Testis (tissue), 3 donors: Measurements from ENCODE around the gene PTPRN2. TPM values are rescaled to one million over a fixed set of nuclear protein-coding genes. Genes with fewer than 3 reads are reported as not detected.
"Not testable (repeated sequence)": the region's sequence is repeated elsewhere in the genome, so short reads cannot be mapped to it uniquely, and the experiment has no call there.

ENCODE experiments used
- DNase-seq: peaks from one replicate; pipeline ENCODE4 v3.0.0-alpha.2; 2019
- H3K27ac ChIP-seq, 2 donors: fragments of 200-600 bp; sonication (generic); one replicate each; pipeline ENCODE4 v1.5.1; 2019
- H3K27me3 ChIP-seq: fragments of 200-600 bp; sonication (generic); one replicate; pipeline ENCODE4 v1.5.1; 2019
- H3K36me3 ChIP-seq: fragments of 200-600 bp; sonication (generic); one replicate; pipeline ENCODE4 v1.5.1; 2017; ENCODE audit warnings: low read depth; ENCODE audit errors: missing control alignments
- H3K4me1 ChIP-seq: fragments of 200-600 bp; sonication (generic); one replicate; pipeline ENCODE4 v1.5.1; 2019
- H3K4me3 ChIP-seq, 2 donors: fragments of 200-600 bp; sonication (generic); one replicate each; pipeline ENCODE4 v1.5.1; 2017 to 2019
- H3K9me3 ChIP-seq: fragments of 200-600 bp; sonication (generic); one replicate; pipeline ENCODE4 v1.5.1; 2017
- POLR2A ChIP-seq: fragments of 450-650 bp; IDR thresholded peaks from one replicate; pipeline ENCODE4 v1.6.1; 2017; ENCODE audit warnings: antibody characterized with exemption, mild to moderate bottlenecking, moderate library complexity
- WGBS, 2 donors: methylation state at CpG; one replicate each; pipeline ENCODE4 v1.1.5; 2018; 5-methylcytosine and 5-hydroxymethylcytosine counted together
- intact Hi-C: fragments of 100-400 bp; cut with DNase I; formaldehyde crosslinking; loops from one replicate; pipeline ENCODE4 v1.15.1; 2023; ENCODE audit warnings: low total_unique reads
- polyA plus RNA-seq: library from polyadenylated mRNA; stranded (reverse); fragments of 350-450 nt; fragmentation: Illumina TruSeq; extraction: RNeasy Lipid Tissue Mini Kit (QIAGEN cat#74804); gene quantifications from one replicate; pipeline ENCODE4 v1.2.3, GENCODE V29; 2014; ENCODE audit warnings: low read depth, low replicate concordance; ENCODE audit not compliant: insufficient read depth
- total RNA-seq, 2 donors: library from RNA; depleted of rRNA; stranded (reverse); fragments of >200 nt; gene quantifications; one replicate each; pipeline ENCODE4 v1.2.3, GENCODE V29; 2016
- TF ChIP-seq, protein P1 (sequence below), 3 experiments: fragments of 450-650 bp in 2 of 3; fragments of 200-600 bp in 1 of 3; sonication (generic) in 1 of 3; IDR thresholded peaks; one replicate each; pipeline ENCODE4 v1.5.1; 2016 to 2019; ENCODE audit warnings: antibody characterized with exemption in 3 of 3, mild to moderate bottlenecking in 2 of 3, moderate library complexity in 1 of 3

Gene PTPRN2
- total and polyA plus RNA-seq, 3 donors from 2014 or later: 9.3 to 10.8 (median 9.8) TPM

DNA sequence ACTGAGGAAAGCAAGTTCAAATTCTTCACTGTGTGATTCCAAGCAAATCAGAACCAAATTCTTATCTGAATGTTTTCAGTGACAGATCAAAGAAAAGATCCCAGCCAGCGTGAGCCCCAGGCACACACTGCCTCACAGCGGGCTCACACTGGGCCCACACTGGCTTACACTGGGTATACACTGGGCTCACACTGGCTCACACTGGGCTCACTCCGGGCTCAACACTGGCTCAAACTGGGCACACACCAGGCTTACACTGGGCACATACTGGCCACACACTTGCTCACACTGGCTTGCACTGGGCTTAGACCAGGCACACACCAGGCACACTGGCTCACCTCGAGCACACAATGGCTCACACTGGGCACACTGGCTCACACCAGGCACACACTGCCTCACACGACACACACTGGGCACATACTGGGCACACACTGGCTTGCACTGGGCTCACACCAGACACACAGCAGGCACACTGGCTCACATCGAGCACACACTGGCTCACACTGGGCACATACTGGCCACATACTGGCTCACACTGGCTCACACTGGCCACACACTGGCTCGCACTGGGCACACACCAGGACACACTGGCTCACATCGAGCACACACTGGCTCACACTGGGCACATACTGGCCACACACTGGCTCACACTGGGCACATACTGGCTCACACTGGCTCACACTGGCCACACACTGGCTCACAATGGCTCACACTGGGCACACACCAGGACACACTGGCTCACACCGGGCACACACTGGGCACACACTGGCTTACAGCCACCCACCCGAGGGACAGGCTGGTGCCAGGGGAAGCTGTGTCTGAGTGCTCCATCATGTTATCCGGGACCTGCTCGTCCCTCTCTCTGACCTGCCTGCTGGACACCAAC is 156.3 kb downstream of the PTPRN2 start:
- 84 to 91% methylated on average over 9 to 12 of the region's 12 CpGs for WGBS, 2 donors
- H3K9me3 ChIP-seq: no peaks in the 10 kb centered on the region
- no peaks in the 10 kb centered on the region for H3K27me3 ChIP-seq
- no peak for TF ChIP-seq POLR2A
- TF ChIP-seq, protein P1, sequence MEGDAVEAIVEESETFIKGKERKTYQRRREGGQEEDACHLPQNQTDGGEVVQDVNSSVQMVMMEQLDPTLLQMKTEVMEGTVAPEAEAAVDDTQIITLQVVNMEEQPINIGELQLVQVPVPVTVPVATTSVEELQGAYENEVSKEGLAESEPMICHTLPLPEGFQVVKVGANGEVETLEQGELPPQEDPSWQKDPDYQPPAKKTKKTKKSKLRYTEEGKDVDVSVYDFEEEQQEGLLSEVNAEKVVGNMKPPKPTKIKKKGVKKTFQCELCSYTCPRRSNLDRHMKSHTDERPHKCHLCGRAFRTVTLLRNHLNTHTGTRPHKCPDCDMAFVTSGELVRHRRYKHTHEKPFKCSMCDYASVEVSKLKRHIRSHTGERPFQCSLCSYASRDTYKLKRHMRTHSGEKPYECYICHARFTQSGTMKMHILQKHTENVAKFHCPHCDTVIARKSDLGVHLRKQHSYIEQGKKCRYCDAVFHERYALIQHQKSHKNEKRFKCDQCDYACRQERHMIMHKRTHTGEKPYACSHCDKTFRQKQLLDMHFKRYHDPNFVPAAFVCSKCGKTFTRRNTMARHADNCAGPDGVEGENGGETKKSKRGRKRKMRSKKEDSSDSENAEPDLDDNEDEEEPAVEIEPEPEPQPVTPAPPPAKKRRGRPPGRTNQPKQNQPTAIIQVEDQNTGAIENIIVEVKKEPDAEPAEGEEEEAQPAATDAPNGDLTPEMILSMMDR (IDR thresholded peaks at IDR 0.05): no peak
- intact Hi-C loops: no loop called here
- no peaks in the 10 kb centered on the region for H3K36me3 ChIP-seq
- DNase-seq: no peak
- no peak overlapping the region for H3K27ac ChIP-seq
- H3K4me1 ChIP-seq: no peaks in the 10 kb centered on the region
- H3K4me3 ChIP-seq: no peak overlapping the region

DNA sequence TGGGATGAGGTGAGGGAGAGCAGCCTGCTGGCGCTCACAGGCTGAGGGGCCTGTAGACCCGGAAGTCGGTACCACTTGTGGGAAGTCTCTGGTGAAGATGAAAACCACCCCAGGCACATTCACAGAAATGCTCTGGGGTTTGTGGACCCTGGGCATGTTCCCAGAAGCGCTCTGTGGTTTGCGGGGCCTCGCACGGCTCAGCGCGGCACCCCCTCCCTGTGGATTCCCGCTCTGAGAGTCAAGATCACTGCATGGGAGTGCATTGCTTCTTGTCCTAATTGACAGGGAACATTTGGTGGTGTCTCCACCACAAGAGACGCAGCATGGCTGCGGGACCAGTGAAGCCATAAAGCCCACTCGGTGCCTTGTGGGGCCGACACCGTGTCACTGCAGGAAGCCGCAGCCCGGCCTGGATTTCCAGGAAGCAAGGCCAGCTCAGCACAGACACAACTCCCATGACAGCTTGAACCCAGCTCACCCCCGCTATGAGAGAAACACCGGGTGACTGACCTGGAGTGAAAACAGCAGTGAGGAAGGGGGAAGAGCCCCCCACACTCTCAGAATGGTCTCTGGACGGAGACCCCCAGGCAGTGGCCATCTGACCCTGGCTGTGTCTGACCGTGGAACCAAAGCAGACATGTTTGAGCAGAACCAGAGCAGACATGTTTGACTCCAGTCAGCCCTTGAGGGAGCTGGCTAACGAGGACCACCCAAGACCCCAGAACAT is 157.2 kb downstream of the PTPRN2 start:
- no peaks in the 10 kb centered on the region for H3K27me3 ChIP-seq
- H3K27ac ChIP-seq: no peak overlapping the region
- no peak overlapping the region for H3K4me3 ChIP-seq
- H3K9me3 ChIP-seq: no peaks in the 10 kb centered on the region
- 86 to 89% methylated on average over 15 to 22 of the region's 22 CpGs for WGBS, 2 donors
- TF ChIP-seq, protein P1 (IDR thresholded peaks at IDR 0.05): no peak
- no peak for TF ChIP-seq POLR2A
- H3K4me1 ChIP-seq: no peaks in the 10 kb centered on the region
- intact Hi-C loops: no loop called here
- no peak for DNase-seq
- H3K36me3 ChIP-seq: no peaks in the 10 kb centered on the region

DNA sequence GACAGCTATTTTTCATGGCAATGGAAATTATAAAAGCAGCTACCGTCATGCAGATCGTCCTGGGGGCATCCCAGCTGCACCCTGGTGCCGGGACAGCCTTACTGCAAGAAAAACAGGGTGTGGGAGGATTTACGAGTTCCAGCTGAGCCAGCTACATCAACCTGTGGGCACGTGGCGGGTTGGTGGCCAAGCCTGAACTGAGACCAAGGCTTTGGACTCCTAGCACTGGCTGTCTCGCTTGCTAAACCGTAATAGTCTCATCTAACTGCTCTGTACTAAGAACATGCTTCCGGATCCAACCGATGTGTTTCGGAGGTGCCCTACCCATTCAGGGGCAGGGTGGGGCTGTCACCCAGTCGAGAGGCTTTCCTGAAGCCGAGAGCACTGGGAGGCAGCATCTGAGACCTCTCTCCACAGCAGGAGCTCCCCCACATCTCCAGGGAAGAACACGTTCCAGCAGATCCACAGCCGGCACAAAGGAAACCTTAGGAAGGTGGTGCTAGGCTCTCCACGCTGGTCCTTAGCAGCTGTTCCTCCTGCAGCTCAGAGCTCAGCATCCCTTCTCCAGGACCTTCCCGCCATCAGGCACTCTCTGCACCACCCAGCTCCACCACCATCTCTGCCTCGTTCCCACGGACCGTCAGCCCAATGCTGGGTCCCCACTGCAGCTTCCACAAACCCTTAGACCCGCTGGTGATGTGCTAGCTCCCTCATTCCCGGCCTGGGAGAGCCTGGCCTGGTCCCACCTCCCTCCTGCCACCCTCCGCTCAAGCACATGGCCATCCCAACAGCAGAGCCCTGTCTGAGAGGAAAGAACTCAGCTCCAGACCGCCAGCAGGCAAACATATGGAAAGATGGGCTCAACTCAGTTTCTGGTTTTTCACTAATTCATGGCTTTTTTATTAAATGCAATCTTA is 158.5 kb downstream of the PTPRN2 start:
- Histone ChIP-seq H3K4me1 (no peaks in the 10 kb centered on the region), H3K36me3 (no peaks in the 10 kb centered on the region), H3K27ac (no peak overlapping the region), H3K27me3 (no peaks in the 10 kb centered on the region), H3K9me3 (no peaks in the 10 kb centered on the region), H3K4me3 (no peak overlapping the region)
- TF ChIP-seq, protein P1 (IDR thresholded peaks at IDR 0.05): no peak
- no peak for TF ChIP-seq POLR2A
- WGBS, 2 donors: 54 to 68% methylated on average over 23 to 24 of the region's 24 CpGs
- DNase-seq: no peak
- intact Hi-C loops: no loop called here

- Histone ChIP-seq H3K4me1 (no peaks in the 10 kb centered on the region), H3K36me3 (no peaks in the 10 kb centered on the region), H3K27me3 (no peaks in the 10 kb centered on the region), H3K27ac (no peak overlapping the region), H3K9me3 (no peaks in the 10 kb centered on the region), H3K4me3 (no peak overlapping the region)
- 60 to 74% methylated on average over 26 of the region's 26 CpGs for WGBS, 2 donors
- intact Hi-C loops: no loop called here
- TF ChIP-seq, protein P1 (IDR thresholded peaks at IDR 0.05): no peak
- TF ChIP-seq POLR2A: no peak
- DNase-seq: no peak
Observed at GRCh38 chr7:158428131-158428836, 159.3 kb downstream of the PTPRN2 start.

DNA sequence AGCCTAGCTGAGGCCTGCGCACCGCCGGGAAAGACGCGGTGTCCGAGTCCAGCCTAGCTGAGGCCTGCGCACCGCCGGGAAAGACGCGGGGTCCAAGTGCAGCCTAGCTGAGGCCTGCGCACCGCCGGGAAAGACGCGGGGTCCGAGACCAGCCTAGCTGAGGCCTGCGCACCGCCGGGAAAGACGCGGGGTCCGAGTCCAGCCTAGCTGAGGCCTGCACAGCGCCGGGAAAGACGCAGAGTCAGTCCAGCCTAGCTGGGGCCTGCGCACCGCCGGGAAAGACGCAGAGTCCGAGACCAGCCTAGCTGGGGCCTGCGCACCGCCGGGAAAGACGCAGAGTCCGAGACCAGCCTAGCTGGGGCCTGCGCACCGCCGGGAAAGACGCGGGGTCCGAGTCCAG is 161.9 kb downstream of the PTPRN2 start:
- H3K4me1 ChIP-seq, H3K36me3 ChIP-seq, DNase-seq, H3K9me3 ChIP-seq, intact Hi-C loops, H3K4me3 ChIP-seq, H3K27me3 ChIP-seq, H3K27ac ChIP-seq: not testable (repeated sequence)
- WGBS, 2 donors: 61 to 78% methylated on average over 12 to 35 of the region's 42 CpGs
